ENCODE data around the gene FMNL1. TPM values are rescaled to one million over a fixed set of nuclear protein-coding genes. Genes with fewer than 3 reads are reported as not detected.

The FMNL1 gene
- total and polyA plus RNA-seq, 8 donors = 4.5 to 34.5 (median 10.0) TPM

GRCh38 chr17:45279898-45280297 is 58.2 kb downstream of the FMNL1 start:
- intact Hi-C loops (cut with DNase I; ENCODE audit: low total_unique reads) = loop anchor here (5.0 kb wide), 1 partner anchor 102 kb away; no protein-coding TSS in a partner anchor
- Histone ChIP-seq H3K27ac (peak overlapping the region in 3 of 5 donors; percentile 0 to 85 (median 82)), H3K4me1 (peaks cover 32 to 72% (median 48%) of the 10 kb centered on the region in 4 donors), H3K9me3 (no peaks in the 10 kb centered on the region), H3K4me3 (no peak overlapping the region), H3K27me3 (no peaks in the 10 kb centered on the region), H3K36me3 (peaks cover 19 to 57% (median 42%) of the 10 kb centered on the region in 4 donors)
- TF ChIP-seq POLR2A (IDR thresholded peaks at IDR 0.05) (no peak), EP300 (IDR thresholded peaks at IDR 0.05) (no peak), CTCF (IDR thresholded peaks at IDR 0.05) (no peak), POLR2AphosphoS5 (IDR thresholded peaks at IDR 0.05) (no peak)
- peak in 1 of 2 donors; percentile 4 for DNase-seq
- 57 to 71% (median 63%) methylated on average over 3 of the region's 3 CpGs for WGBS, 5 donors

GRCh38 chr17:45282683-45283644 is 61.3 kb downstream of the FMNL1 start:
- Histone ChIP-seq H3K27me3 (no peaks in the 10 kb centered on the region), H3K4me1 (peaks cover 25 to 74% (median 47%) of the 10 kb centered on the region in 4 donors), H3K4me3 (no peak overlapping the region), H3K36me3 (peaks cover 43 to 85% (median 73%) of the 10 kb centered on the region in 4 donors), H3K9me3 (no peaks in the 10 kb centered on the region), H3K27ac (peak overlapping the region in 4 of 5 donors; percentile 60 to 88 (median 69))
- WGBS, 5 donors = 60 to 66% (median 63%) methylated on average over 20 to 21 of the region's 21 CpGs
- intact Hi-C loops (cut with DNase I; ENCODE audit: low total_unique reads) = no loop called here
- DNase-seq = peak in 1 of 2 donors; percentile 77
- no peak for TF ChIP-seq POLR2A (IDR thresholded peaks at IDR 0.05)
- peak in 2 of 3 donors; percentile 50 to 64 for TF ChIP-seq POLR2AphosphoS5 (IDR thresholded peaks at IDR 0.05)
- no peak for TF ChIP-seq CTCF (IDR thresholded peaks at IDR 0.05)
- no peak for TF ChIP-seq EP300 (IDR thresholded peaks at IDR 0.05)

- no peaks in the 10 kb centered on the region for H3K27me3 ChIP-seq
- WGBS, 5 donors = 83 to 89% (median 87%) methylated on average over 9 to 10 of the region's 10 CpGs
- no peak overlapping the region for H3K4me3 ChIP-seq
- no peak for TF ChIP-seq POLR2A (IDR thresholded peaks at IDR 0.05)
- no peak for TF ChIP-seq POLR2AphosphoS5 (IDR thresholded peaks at IDR 0.05)
- no peak for TF ChIP-seq CTCF (IDR thresholded peaks at IDR 0.05)
- no peak for TF ChIP-seq EP300 (IDR thresholded peaks at IDR 0.05)
- intact Hi-C loops (cut with DNase I; ENCODE audit: low total_unique reads) = no loop called here
- H3K4me1 ChIP-seq = peaks cover 25 to 74% (median 48%) of the 10 kb centered on the region in 4 donors
- no peaks in the 10 kb centered on the region for H3K9me3 ChIP-seq
- DNase-seq = peak in 1 of 2 donors; percentile 2
- peaks cover 44 to 89% (median 78%) of the 10 kb centered on the region in 4 donors for H3K36me3 ChIP-seq
- H3K27ac ChIP-seq = peak overlapping the region in 4 of 5 donors; percentile 60 to 88 (median 69)
Observed at GRCh38 chr17:45283711-45284110, 62.0 kb downstream of the FMNL1 start.

Measured in stomach (tissue), 9 donors.